Hepatocyte (in vitro differentiated cells): ENCODE data around the gene SCN4B. TPM values are rescaled to one million over a fixed set of nuclear protein-coding genes. Genes with fewer than 3 reads are reported as not detected.

Source experiments
- DNase-seq: peaks from one replicate; pipeline ENCODE4 v3.0.0-alpha.2; 2016; ENCODE audit warnings: low spot score
- H2AFZ ChIP-seq: fragments of 200-600 bp; sonication (generic); 2 replicates; pipeline ENCODE4 v1.6.0; 2016; ENCODE audit warnings: antibody characterized with exemption, mild to moderate bottlenecking
- H3K27ac ChIP-seq: fragments of 200-600 bp; sonication (generic); 2 replicates; pipeline ENCODE4 v1.5.1; 2016; ENCODE audit warnings: mild to moderate bottlenecking
- H3K27me3 ChIP-seq: fragments of 200-600 bp; sonication (generic); 2 replicates; pipeline ENCODE4 v1.6.1; 2016
- H3K36me3 ChIP-seq: fragments of 200-600 bp; sonication (generic); replicated peaks from 2 replicates; pipeline ENCODE4 v1.5.1; 2016; ENCODE audit warnings: low read depth; ENCODE audit not compliant: insufficient read depth
- H3K4me1 ChIP-seq: fragments of 200-600 bp; sonication (generic); 2 replicates; pipeline ENCODE4 v1.5.1; 2016; ENCODE audit warnings: mild to moderate bottlenecking, moderate library complexity; ENCODE audit not compliant: insufficient read depth
- H3K4me2 ChIP-seq: fragments of 200-600 bp; sonication (generic); 2 replicates; pipeline ENCODE4 v1.6.0; 2016
- H3K4me3 ChIP-seq: fragments of 200-600 bp; sonication (generic); 2 replicates; pipeline ENCODE4 v1.5.1; 2016; ENCODE audit warnings: mild to moderate bottlenecking
- H3K79me2 ChIP-seq: fragments of 200-600 bp; sonication (generic); 2 replicates; pipeline ENCODE4 v1.6.0; 2017; ENCODE audit warnings: mild to moderate bottlenecking
- H3K9me2 ChIP-seq: fragments of 200-600 bp; sonication (generic); replicated peaks from 2 replicates; pipeline ENCODE4 v1.6.0; 2017; ENCODE audit warnings: mild to moderate bottlenecking; ENCODE audit not compliant: insufficient read depth
- H3K9me3 ChIP-seq: fragments of 200-600 bp; sonication (generic); 2 replicates; pipeline ENCODE4 v1.5.1; 2016; ENCODE audit warnings: low read depth, mild to moderate bottlenecking
- H4K20me1 ChIP-seq: fragments of 200-600 bp; sonication (generic); 2 replicates; pipeline ENCODE4 v1.6.0; 2016; ENCODE audit warnings: mild to moderate bottlenecking; ENCODE audit not compliant: insufficient read depth, poor library complexity, severe bottlenecking
- EZH2 ChIP-seq: fragments of 200-600 bp; sonication (generic); IDR thresholded peaks from 2 replicates; pipeline ENCODE4 v1.6.1; 2016; ENCODE audit warnings: antibody characterized with exemption, mild to moderate bottlenecking, borderline replicate concordance
- EZH2phosphoT487 ChIP-seq: fragments of 200-600 bp; sonication (generic); IDR thresholded peaks from one replicate; pipeline ENCODE4 v1.6.1; 2018; ENCODE audit warnings: antibody characterized with exemption, mild to moderate bottlenecking, low read depth, moderate library complexity; ENCODE audit not compliant: unreplicated experiment, severe bottlenecking
- WGBS: methylation state at CpG from one replicate; pipeline ENCODE4 v1.1.6; 2016; ENCODE audit warnings: low lambda C conversion rate; ENCODE audit errors: missing lambda C conversion rate; 5-methylcytosine and 5-hydroxymethylcytosine counted together
- polyA plus RNA-seq: library from polyadenylated mRNA; unstranded; fragments of >200 nt; fragmentation: Nextera tagmentation; extraction: Ambion mirVana; gene quantifications from 2 replicates; pipeline ENCODE4 v1.2.1, GENCODE V29; 2016
- total RNA-seq: library from RNA; depleted of rRNA; stranded (reverse); fragments of >200 nt; gene quantifications from 2 replicates; pipeline ENCODE4 v1.2.3, GENCODE V29; 2014
- TF ChIP-seq, protein P1 (sequence below): fragments of 200-600 bp; sonication (generic); IDR thresholded peaks from 2 replicates; pipeline ENCODE4 v1.5.1; 2016; ENCODE audit warnings: antibody characterized with exemption, mild to moderate bottlenecking; ENCODE audit not compliant: poor library complexity

The SCN4B gene
- total and polyA plus RNA-seq, 2 experiments from 2014 or later: 0.57 to 1.1 TPM

DNA sequence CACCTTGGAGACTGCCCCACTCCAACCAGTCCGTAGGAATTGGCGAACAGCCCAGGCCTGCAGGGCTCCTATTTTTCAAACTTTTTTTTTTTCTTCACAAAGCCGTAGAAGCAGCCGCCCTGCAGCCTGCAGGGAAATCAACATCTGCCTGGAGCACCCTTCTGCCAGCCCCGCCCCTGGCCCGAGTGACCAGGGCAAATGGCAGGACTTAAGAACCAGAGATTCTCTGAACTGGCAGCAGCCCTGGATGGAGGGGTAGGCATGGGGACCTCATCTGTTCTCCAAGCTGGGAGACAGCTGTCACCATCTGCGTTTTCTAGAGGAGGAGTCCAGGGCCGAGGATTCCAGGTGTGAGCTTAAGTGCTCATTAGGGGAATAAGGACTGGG, 18.3 kb upstream of the SCN4B start:
- no peaks in the 10 kb centered on the region for H3K9me2 ChIP-seq
- H3K4me2 ChIP-seq: no peak overlapping the region
- 49% methylated on average over 8 of the region's 8 CpGs for WGBS
- no peaks in the 10 kb centered on the region for H3K79me2 ChIP-seq
- TF ChIP-seq EZH2phosphoT487 (no peak), EZH2 (no peak)
- TF ChIP-seq, protein P1, sequence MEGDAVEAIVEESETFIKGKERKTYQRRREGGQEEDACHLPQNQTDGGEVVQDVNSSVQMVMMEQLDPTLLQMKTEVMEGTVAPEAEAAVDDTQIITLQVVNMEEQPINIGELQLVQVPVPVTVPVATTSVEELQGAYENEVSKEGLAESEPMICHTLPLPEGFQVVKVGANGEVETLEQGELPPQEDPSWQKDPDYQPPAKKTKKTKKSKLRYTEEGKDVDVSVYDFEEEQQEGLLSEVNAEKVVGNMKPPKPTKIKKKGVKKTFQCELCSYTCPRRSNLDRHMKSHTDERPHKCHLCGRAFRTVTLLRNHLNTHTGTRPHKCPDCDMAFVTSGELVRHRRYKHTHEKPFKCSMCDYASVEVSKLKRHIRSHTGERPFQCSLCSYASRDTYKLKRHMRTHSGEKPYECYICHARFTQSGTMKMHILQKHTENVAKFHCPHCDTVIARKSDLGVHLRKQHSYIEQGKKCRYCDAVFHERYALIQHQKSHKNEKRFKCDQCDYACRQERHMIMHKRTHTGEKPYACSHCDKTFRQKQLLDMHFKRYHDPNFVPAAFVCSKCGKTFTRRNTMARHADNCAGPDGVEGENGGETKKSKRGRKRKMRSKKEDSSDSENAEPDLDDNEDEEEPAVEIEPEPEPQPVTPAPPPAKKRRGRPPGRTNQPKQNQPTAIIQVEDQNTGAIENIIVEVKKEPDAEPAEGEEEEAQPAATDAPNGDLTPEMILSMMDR: no peak
- no peaks in the 10 kb centered on the region for H3K36me3 ChIP-seq
- no peaks in the 10 kb centered on the region for H3K9me3 ChIP-seq
- peaks cover 33% of the 10 kb centered on the region for H3K27me3 ChIP-seq
- H4K20me1 ChIP-seq: no peaks in the 10 kb centered on the region
- no peak for DNase-seq
- no peak overlapping the region for H2AFZ ChIP-seq
- H3K27ac ChIP-seq: no peak overlapping the region
- H3K4me3 ChIP-seq: no peak overlapping the region
- peaks cover 16% of the 10 kb centered on the region for H3K4me1 ChIP-seq

DNA sequence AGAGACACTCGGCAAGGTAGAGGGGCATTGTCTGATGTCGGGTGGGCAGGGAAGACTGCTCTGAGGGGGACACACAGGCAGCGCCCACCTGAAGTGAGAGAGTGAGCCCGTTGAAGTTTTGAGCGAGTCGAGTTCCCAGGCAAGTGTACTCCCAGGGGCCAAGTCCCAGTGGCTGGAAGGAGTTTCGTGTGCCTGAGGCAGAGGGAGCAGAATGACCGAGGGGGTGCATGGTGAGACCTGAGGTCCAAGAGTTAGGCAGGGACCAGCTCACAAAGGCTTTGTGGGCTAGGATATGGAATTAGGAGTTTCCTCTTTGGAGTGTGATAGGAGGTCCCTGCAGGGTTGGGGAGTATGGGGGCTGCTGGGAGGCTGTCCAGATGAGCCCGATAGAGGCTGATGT, 17.6 kb upstream of the SCN4B start:
- no peak for TF ChIP-seq EZH2phosphoT487
- TF ChIP-seq, protein P1: no peak
- TF ChIP-seq EZH2: no peak
- Histone ChIP-seq H2AFZ (no peak overlapping the region), H4K20me1 (no peaks in the 10 kb centered on the region), H3K36me3 (no peaks in the 10 kb centered on the region), H3K9me2 (no peaks in the 10 kb centered on the region), H3K79me2 (no peaks in the 10 kb centered on the region), H3K4me2 (no peak overlapping the region), H3K9me3 (no peaks in the 10 kb centered on the region), H3K4me3 (no peak overlapping the region), H3K27ac (no peak overlapping the region), H3K27me3 (peaks cover 31% of the 10 kb centered on the region), H3K4me1 (peaks cover 13% of the 10 kb centered on the region)
- WGBS: 85% methylated on average over 9 of the region's 9 CpGs
- DNase-seq: no peak

DNA sequence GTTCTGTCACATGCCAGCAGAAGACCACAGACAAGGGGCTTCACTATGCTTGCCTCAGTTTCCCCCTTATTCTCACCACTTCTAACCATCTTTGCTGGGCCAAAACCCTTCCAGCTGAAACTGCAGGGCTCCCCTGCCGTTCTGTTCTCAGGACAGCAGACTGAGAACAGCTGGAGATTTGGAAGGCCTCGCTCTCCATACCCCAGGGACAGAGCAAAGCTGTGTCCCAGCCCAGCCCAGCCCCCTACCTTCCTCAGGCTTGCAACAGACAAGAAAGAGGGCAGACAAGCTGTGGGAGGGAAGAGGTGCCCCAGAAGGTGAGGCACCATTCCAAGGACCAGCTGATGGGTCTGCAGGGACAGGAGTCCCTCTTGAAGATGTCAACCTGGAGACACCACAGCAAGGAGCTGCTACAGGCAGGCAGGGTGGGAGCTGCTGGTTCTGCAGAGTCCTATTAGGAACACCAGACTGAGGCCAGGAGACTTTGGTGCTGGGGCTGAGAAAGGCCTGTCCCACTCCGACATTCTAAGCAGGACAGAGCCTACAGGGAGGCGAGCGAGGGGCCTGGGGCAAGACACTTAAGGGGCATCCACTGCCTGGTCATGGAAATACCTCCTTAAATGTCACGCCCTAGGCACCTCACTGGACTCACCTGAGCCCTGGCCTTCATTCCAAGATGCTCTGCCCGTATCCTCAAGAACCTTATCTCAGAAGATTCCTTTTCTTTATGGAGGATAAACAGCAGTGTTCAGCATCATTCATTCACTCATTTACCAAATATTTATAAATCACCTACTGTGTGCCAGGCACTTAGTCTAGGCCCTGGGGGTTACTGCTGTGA, 16.9 kb upstream of the SCN4B start:
- Histone ChIP-seq H3K36me3 (no peaks in the 10 kb centered on the region), H3K4me3 (no peak overlapping the region), H3K9me2 (no peaks in the 10 kb centered on the region), H3K27ac (no peak overlapping the region), H2AFZ (no peak overlapping the region), H4K20me1 (no peaks in the 10 kb centered on the region), H3K27me3 (peaks cover 31% of the 10 kb centered on the region), H3K4me2 (no peak overlapping the region), H3K9me3 (no peaks in the 10 kb centered on the region), H3K4me1 (peaks cover 6% of the 10 kb centered on the region), H3K79me2 (no peaks in the 10 kb centered on the region)
- DNase-seq: no peak
- TF ChIP-seq EZH2 (no peak), EZH2phosphoT487 (no peak)
- TF ChIP-seq, protein P1: no peak
- 67% methylated on average over 7 of the region's 7 CpGs for WGBS
